K562 (cell line): ENCODE results near the gene HMX3.

Source experiments
- EZH2 ChIP-seq: IDR thresholded peaks from 2 replicates; pipeline ENCODE4 v1.6.1; 2012; ENCODE audit warnings: low read depth, mild to moderate bottlenecking, inconsistent platforms, low read length, borderline replicate concordance
- NRF1 ChIP-seq, 2 experiments: fragments of 450-650 bp; IDR thresholded peaks in 1 of 2; conservative IDR thresholded peaks in 1 of 2; 2 replicates each; pipeline ENCODE4 v1.6.1; 2014; ENCODE audit warnings: mild to moderate bottlenecking in 2 of 2
- POLR2A ChIP-seq: fragments of 450-650 bp; conservative IDR thresholded peaks from 2 replicates; pipeline ENCODE4 v1.6.1; 2016
- SMAD2 ChIP-seq: fragments of 150-350 bp; IDR thresholded peaks from 2 replicates; pipeline ENCODE4 v1.6.1; 2014; ENCODE audit warnings: low read depth, mild to moderate bottlenecking, low read length
- SMARCE1 ChIP-seq: fragments of 450-650 bp; IDR thresholded peaks from 2 replicates; pipeline ENCODE4 v1.7.1; 2016; ENCODE audit warnings: mild to moderate bottlenecking
- TARDBP ChIP-seq: fragments of 450-650 bp; IDR thresholded peaks from 2 replicates; pipeline ENCODE4 v1.6.1; 2016
- ZNF174 ChIP-seq: fragments of 250-450 bp; sonication (Bioruptor Pico); IDR thresholded peaks from 2 replicates; pipeline ENCODE4 v1.4.0; 2020; ENCODE audit warnings: mild to moderate bottlenecking
- ZNF184 ChIP-seq: sonication (generic); formaldehyde crosslinking; IDR thresholded peaks from 2 replicates; pipeline ENCODE4 v1.5.0; 2020; ENCODE audit warnings: missing genetic modification reagents
- ZNF584 ChIP-seq: fragments of 200-800 bp; sonication (Bioruptor generic); IDR thresholded peaks from 2 replicates; pipeline ENCODE4 v1.6.1; 2016; ENCODE audit warnings: low read depth, mild to moderate bottlenecking, missing genetic modification characterization, missing compliant biosample characterization
- TF ChIP-seq, protein P1 (sequence below): sonication (generic); formaldehyde crosslinking; IDR thresholded peaks from 2 replicates; pipeline ENCODE4 v1.8.0; 2022; ENCODE audit warnings: missing genetic modification reagents, mild to moderate bottlenecking, moderate library complexity, borderline replicate concordance
- TF ChIP-seq, protein P2 (sequence below): sonication (generic); formaldehyde crosslinking; IDR thresholded peaks from 2 replicates; pipeline ENCODE4 v1.8.0; 2022; ENCODE audit warnings: mild to moderate bottlenecking, missing genetic modification reagents, borderline replicate concordance
- TF ChIP-seq, protein P3 (sequence below): fragments of 450-650 bp; IDR thresholded peaks from 2 replicates; pipeline ENCODE4 v1.6.1; 2014; ENCODE audit warnings: low read depth, mild to moderate bottlenecking, moderate library complexity, borderline replicate concordance

DNA sequence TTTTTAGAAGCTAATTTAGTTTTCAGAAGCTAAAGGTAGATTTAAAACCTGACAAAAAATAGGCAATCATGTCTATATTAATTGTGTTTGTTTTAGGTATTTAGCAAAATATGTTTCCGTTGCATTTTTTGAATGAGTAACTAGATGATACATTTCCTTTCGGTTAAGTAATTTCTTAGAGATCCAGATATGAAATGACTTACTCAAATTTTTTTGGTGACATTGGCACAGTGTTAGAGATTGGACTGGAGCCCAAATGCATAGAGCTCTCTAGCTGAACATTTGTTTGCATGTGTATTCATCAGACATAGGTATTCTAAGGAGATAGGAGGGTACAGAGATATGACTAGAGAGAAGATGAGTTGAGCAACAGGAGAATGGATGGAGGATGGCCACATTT lies 20.3 kb downstream of the HMX3 start:
- no peak for TF ChIP-seq SMAD2
- TF ChIP-seq, protein P1, sequence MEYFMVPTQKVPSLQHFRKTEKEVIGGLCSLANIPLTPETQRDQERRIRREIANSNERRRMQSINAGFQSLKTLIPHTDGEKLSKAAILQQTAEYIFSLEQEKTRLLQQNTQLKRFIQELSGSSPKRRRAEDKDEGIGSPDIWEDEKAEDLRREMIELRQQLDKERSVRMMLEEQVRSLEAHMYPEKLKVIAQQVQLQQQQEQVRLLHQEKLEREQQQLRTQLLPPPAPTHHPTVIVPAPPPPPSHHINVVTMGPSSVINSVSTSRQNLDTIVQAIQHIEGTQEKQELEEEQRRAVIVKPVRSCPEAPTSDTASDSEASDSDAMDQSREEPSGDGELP = no peak
- TF ChIP-seq TARDBP = no peak
- no peak for TF ChIP-seq ZNF174 (CRISPR knock-in tag)
- TF ChIP-seq NRF1 (conservative IDR thresholded peaks at IDR 0.05 in 1 of 2, IDR thresholded peaks at IDR 0.05 in 1 of 2) = no peak
- no peak for TF ChIP-seq EZH2
- no peak for TF ChIP-seq ZNF584
- TF ChIP-seq, protein P2, sequence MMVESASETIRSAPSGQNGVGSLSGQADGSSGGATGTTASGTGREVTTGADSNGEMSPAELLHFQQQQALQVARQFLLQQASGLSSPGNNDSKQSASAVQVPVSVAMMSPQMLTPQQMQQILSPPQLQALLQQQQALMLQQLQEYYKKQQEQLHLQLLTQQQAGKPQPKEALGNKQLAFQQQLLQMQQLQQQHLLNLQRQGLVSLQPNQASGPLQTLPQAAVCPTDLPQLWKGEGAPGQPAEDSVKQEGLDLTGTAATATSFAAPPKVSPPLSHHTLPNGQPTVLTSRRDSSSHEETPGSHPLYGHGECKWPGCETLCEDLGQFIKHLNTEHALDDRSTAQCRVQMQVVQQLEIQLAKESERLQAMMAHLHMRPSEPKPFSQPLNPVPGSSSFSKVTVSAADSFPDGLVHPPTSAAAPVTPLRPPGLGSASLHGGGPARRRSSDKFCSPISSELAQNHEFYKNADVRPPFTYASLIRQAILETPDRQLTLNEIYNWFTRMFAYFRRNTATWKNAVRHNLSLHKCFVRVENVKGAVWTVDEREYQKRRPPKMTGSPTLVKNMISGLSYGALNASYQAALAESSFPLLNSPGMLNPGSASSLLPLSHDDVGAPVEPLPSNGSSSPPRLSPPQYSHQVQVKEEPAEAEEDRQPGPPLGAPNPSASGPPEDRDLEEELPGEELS (CRISPR knock-in tag) = no peak
- TF ChIP-seq POLR2A = no peak
- no peak for TF ChIP-seq SMARCE1
- TF ChIP-seq, protein P3, sequence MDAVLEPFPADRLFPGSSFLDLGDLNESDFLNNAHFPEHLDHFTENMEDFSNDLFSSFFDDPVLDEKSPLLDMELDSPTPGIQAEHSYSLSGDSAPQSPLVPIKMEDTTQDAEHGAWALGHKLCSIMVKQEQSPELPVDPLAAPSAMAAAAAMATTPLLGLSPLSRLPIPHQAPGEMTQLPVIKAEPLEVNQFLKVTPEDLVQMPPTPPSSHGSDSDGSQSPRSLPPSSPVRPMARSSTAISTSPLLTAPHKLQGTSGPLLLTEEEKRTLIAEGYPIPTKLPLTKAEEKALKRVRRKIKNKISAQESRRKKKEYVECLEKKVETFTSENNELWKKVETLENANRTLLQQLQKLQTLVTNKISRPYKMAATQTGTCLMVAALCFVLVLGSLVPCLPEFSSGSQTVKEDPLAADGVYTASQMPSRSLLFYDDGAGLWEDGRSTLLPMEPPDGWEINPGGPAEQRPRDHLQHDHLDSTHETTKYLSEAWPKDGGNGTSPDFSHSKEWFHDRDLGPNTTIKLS = no peak
- TF ChIP-seq ZNF184 (CRISPR knock-in tag) = no peak
